Epithelial cell of esophagus (primary cell): ENCODE results near the gene SYNE1.

ENCODE experiments used
- DNase-seq: peaks from one replicate; pipeline ENCODE4 v3.0.0; 2010; ENCODE audit warnings: low read depth
- H3K4me3 ChIP-seq: 2 replicates; pipeline ENCODE4 v1.5.1; 2011; ENCODE audit warnings: mild to moderate bottlenecking, low read length, control low read depth
- CTCF ChIP-seq: IDR thresholded peaks from 2 replicates; pipeline ENCODE4 v1.5.1; 2011; ENCODE audit warnings: low read depth, mild to moderate bottlenecking, low read length, control low read depth, inconsistent platforms; ENCODE audit not compliant: insufficient read depth; ENCODE audit errors: missing control alignments

Gene SYNE1

GRCh38 chr6:152420696-152421095 lies 216.5 kb downstream of the SYNE1 start:
- H3K4me3 ChIP-seq: no peak overlapping the region
- no peak for TF ChIP-seq CTCF

GRCh38 chr6:152418551-152418950 lies 218.6 kb downstream of the SYNE1 start:
- no peak for DNase-seq
- no peak overlapping the region for H3K4me3 ChIP-seq
- no peak for TF ChIP-seq CTCF

More at GRCh38 chr6:152420696-152421095, 216.5 kb downstream of the SYNE1 start:
- no peak for DNase-seq

- no peak for DNase-seq
- H3K4me3 ChIP-seq: no peak overlapping the region
- no peak for TF ChIP-seq CTCF
Measured at GRCh38 chr6:152416652-152417051, 220.5 kb downstream of the SYNE1 start.

GRCh38 chr6:152404936-152405595 lies 232.1 kb downstream of the SYNE1 start:
- peak; percentile 7 for DNase-seq
- no peak for TF ChIP-seq CTCF
- H3K4me3 ChIP-seq: no peak overlapping the region

- no peak for DNase-seq
- TF ChIP-seq CTCF: no peak
- H3K4me3 ChIP-seq: no peak overlapping the region
Measured at GRCh38 chr6:152404086-152404857, 232.9 kb downstream of the SYNE1 start.

GRCh38 chr6:152402791-152403190 lies 234.4 kb downstream of the SYNE1 start:
- no peak overlapping the region for H3K4me3 ChIP-seq
- no peak for TF ChIP-seq CTCF
- peak; percentile 10 for DNase-seq
